ENCODE results near the gene FBXW12. TPM values are rescaled to one million over a fixed set of nuclear protein-coding genes. Genes with fewer than 3 reads are reported as not detected.

FBXW12 gene
- total and polyA plus RNA-seq, 2 of the 8 experiments (the other 6 are each of a cell fraction or from before 2014, with no cell fraction given) = 0.35 to 0.85 TPM

DNA sequence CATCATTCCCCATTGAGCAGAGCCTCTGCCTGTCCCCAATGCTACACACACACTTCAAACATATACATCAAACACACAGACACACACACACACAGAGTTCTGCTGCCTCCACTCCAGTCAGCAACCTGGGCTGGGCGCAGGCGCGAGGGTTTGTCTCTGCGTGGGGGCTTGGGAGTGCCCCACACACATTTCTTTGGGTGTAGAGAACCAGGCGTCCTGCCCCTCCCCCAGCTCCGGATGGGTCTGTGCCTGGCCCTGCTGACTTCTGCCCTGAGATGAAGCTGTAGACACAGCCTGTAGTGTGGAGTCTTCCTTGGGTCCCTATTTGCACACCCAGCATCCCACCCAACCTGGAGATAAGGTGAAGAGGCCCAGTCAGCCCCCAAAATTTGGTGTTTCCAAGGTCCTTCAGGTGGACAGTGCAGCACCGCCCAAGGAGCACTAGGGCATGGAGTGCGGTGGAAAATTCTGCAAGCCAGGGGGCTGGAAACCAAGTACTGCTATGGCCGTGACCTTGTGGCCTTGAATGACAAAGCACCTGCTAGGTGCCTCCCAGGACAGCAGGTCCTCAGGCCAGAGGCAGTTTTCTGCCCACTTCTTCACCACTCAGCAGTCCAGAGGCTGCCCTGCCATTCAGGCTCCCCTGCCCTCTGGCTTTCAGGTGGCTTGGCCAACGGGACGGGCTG is 26.8 kb downstream of the FBXW12 start:
- H4K20me1 ChIP-seq (replicated peaks in 1 of 2; ENCODE audit: control insufficient read depth in 1 of 2, insufficient read depth in 2 of 2, low read length in 2 of 2) = peaks cover 2 to 6% of the 10 kb centered on the region in 2 experiments
- H3K9ac ChIP-seq (replicated peaks in 1 of 4; ENCODE audit: extremely low read depth in 1 of 4, low read depth in 3 of 4, low read length in 3 of 4) = no peak overlapping the region
- no peak overlapping the region for H2BK5ac ChIP-seq (ENCODE audit: low read depth, low read length)
- H3K27ac ChIP-seq (ENCODE audit: low read depth, low read length) = no peak overlapping the region
- H3K9me3 ChIP-seq (ENCODE audit: insufficient read depth in 2 of 2, low read depth in 1 of 2, low read length in 1 of 2) = no peaks in the 10 kb centered on the region
- H3K4me1 ChIP-seq (replicated peaks in 1 of 4; ENCODE audit: control insufficient read depth in 3 of 4, insufficient read depth in 4 of 4, low read length in 3 of 4) = peaks cover 0 to 7% (median 4%) of the 10 kb centered on the region in 4 experiments; a peak in 3 of 7 replicates
- no peak overlapping the region for H2BK12ac ChIP-seq (ENCODE audit: low read depth, low read length)
- H3K14ac ChIP-seq (ENCODE audit: insufficient read length) = no peak overlapping the region
- H3K36me3 ChIP-seq (ENCODE audit: control insufficient read depth in 2 of 4, insufficient read depth in 4 of 4, low read length in 3 of 4) = peaks cover 0 to 8% (median 5%) of the 10 kb centered on the region in 4 experiments; a peak in 5 of 8 replicates
- no peak overlapping the region; the same call in 1 of the 2 replicates for H4K8ac ChIP-seq (ENCODE audit: extremely low read depth, insufficient read depth, low read length)
- H4K5ac ChIP-seq (ENCODE audit: insufficient read length, low read depth, low read length) = no peak overlapping the region
- no peaks in the 10 kb centered on the region; the same call in 1 of the 2 replicates for H3K79me1 ChIP-seq (ENCODE audit: low read depth, low read length)
- TF ChIP-seq SIN3A (conservative IDR thresholded peaks at IDR 0.05 in 1 of 2, IDR thresholded peaks at IDR 0.05 in 1 of 2; ENCODE audit: low read depth in 1 of 2, low read length in 2 of 2) = no peak
- peak; percentile 40; the same call in 1 of the 2 replicates for TF ChIP-seq POLR2AphosphoS5 (IDR thresholded peaks at IDR 0.05; ENCODE audit: low read depth, low read length)
- peak in 1 of 2 experiments; percentile 15; a peak in 1 of 3 replicates for TF ChIP-seq POLR2A (IDR thresholded peaks at IDR 0.05; ENCODE audit: control extremely low read depth in 1 of 2, low read depth in 2 of 2, low read length in 2 of 2)
- FAIRE-seq (no peak), DNase-seq (ENCODE audit: low read depth in 1 of 2, low spot score in 2 of 2) (peak in 1 of 2 experiments; percentile 52)
- H3K18ac ChIP-seq (ENCODE audit: extremely low read depth, low read length) = no peak overlapping the region
- no peak overlapping the region for H2AFZ ChIP-seq (ENCODE audit: low read length)
- no peak overlapping the region for H2BK15ac ChIP-seq (ENCODE audit: low read length)
- H3K4me2 ChIP-seq (ENCODE audit: insufficient read depth in 1 of 2, low read depth in 2 of 2, low read length in 2 of 2) = no peak overlapping the region
- H2AK5ac ChIP-seq (ENCODE audit: low read depth, low read length) = no peak overlapping the region
- no peak overlapping the region for H2BK20ac ChIP-seq (ENCODE audit: low read length)
- no peak overlapping the region for H3K23ac ChIP-seq (ENCODE audit: insufficient read length)
- ChIA-PET CTCF (ENCODE audit: partially characterized antibody) (interaction anchor here (0.6 to 9.2 kb wide), 19 partner anchors 7 to 204 kb away, joined by 3 to 220 read pairs (median 10); partner anchors contain the start of genes ATRIP and PLXNB1), POLR2A (ENCODE audit: partially characterized antibody) (interaction anchor here (0.7 to 20.2 kb wide), 20 partner anchors 8 to 211 kb away, joined by 3 to 650 read pairs (median 4); partner anchors contain the start of genes CCDC51, PLXNB1, TMA7 and ZNF589)
- H3K4me3 ChIP-seq (ENCODE audit: extremely low read depth in 1 of 4, insufficient read depth in 2 of 4, low read depth in 3 of 4, low read length in 4 of 4) = no peak overlapping the region
- no peaks in the 10 kb centered on the region for H3K27me3 ChIP-seq (replicated peaks in 1 of 4; ENCODE audit: control insufficient read depth in 3 of 4, extremely low read depth in 1 of 4, insufficient read depth in 3 of 4, low read length in 3 of 4)
- peaks cover 2% of the 10 kb centered on the region; the same call in 1 of the 2 replicates for H3K23me2 ChIP-seq (ENCODE audit: low read depth, low read length)
- no peaks in the 10 kb centered on the region for H3K79me2 ChIP-seq (ENCODE audit: control insufficient read depth in 1 of 2, insufficient read depth in 2 of 2, low read length in 2 of 2)
- no peak overlapping the region for H4K91ac ChIP-seq (replicated peaks; ENCODE audit: insufficient read length, low read length)
- 78% methylated on average over 11 of the region's 11 CpGs; no CpG with 5 or more reads in 1 of the 2 experiments for WGBS, 2 experiments (ENCODE audit: extremely low coverage in 1 of 2, insufficient coverage in 1 of 2, insufficient read length in 1 of 2, insufficient replicate concordance in 2 of 2, low coverage in 1 of 2, low lambda C conversion rate in 2 of 2, missing lambda C conversion rate in 1 of 2)
- H3K4ac ChIP-seq (replicated peaks; ENCODE audit: insufficient read length, low read depth, low read length) = no peak overlapping the region
- H3K56ac ChIP-seq (replicated peaks; ENCODE audit: insufficient read length, low read depth, low read length) = no peak overlapping the region
- no peak overlapping the region for H2BK120ac ChIP-seq (replicated peaks; ENCODE audit: low read depth, low read length)

Data from H1 (cell line).